Heart left ventricle (tissue), 16 donors: ENCODE results near the gene SEPTIN6. TPM values are rescaled to one million over a fixed set of nuclear protein-coding genes. Genes with fewer than 3 reads are reported as not detected.

ENCODE experiments used
- ATAC-seq, 4 donors: fragments of 200-7000 bp; cut with Tn5 transposase; one replicate each; pipeline ENCODE4 v1.9.1; 2020 to 2022; ENCODE audit warnings: moderate library complexity in 4 of 4, mild to moderate bottlenecking in 3 of 4, moderate number of reproducible peaks in 1 of 4
- DNase-seq, 5 donors: peaks; one replicate each; pipeline ENCODE4 v3.0.0-alpha.2; 2020
- H3K27ac ChIP-seq, 12 donors: fragments of 200-600 bp; sonication (generic) in 4 of 12; one replicate each; pipeline versions ENCODE4 v1.5.0 to v1.8.0; 2016 to 2022; ENCODE audit warnings: mild to moderate bottlenecking in 2 of 12
- H3K27me3 ChIP-seq, 9 donors: fragments of 200-600 bp; sonication (generic) in 2 of 9; one replicate each; pipeline versions ENCODE4 v1.5.1 to v1.8.0; 2016 to 2022; ENCODE audit warnings: mild to moderate bottlenecking in 3 of 9
- H3K36me3 ChIP-seq, 9 donors: fragments of 200-600 bp; sonication (generic) in 2 of 9; one replicate each; pipeline versions ENCODE4 v1.5.0 to v1.8.0; 2018 to 2022; ENCODE audit warnings: mild to moderate bottlenecking in 2 of 9
- H3K4me1 ChIP-seq, 12 donors: fragments of 200-600 bp; sonication (generic) in 4 of 12; one replicate each; pipeline versions ENCODE4 v1.5.0 to v1.8.0; 2016 to 2022; ENCODE audit warnings: mild to moderate bottlenecking in 3 of 12
- H3K4me3 ChIP-seq, 12 donors: fragments of 200-600 bp; sonication (generic) in 4 of 12; one replicate each; pipeline versions ENCODE4 v1.5.0 to v1.8.0; 2017 to 2022; ENCODE audit warnings: mild to moderate bottlenecking in 9 of 12, moderate library complexity in 4 of 12
- H3K9me3 ChIP-seq, 12 donors: fragments of 200-600 bp; sonication (generic) in 4 of 12; one replicate each; pipeline versions ENCODE4 v1.5.0 to v1.8.0; 2016 to 2022; ENCODE audit warnings: mild to moderate bottlenecking in 1 of 12
- POLR2A ChIP-seq, 2 donors: fragments of 450-650 bp; IDR thresholded peaks; one replicate each; pipeline ENCODE4 v1.6.1; 2017; ENCODE audit warnings: antibody characterized with exemption in 2 of 2, mild to moderate bottlenecking in 2 of 2, moderate library complexity in 2 of 2
- WGBS, 4 donors: extraction: QIAGEN DNeasy Blood & Tissue Kit in 2 of 4; methylation state at CpG; one replicate each; pipeline versions ENCODE4 v1.1.5 to v1.1.7; 2013 to 2018; 5-methylcytosine and 5-hydroxymethylcytosine counted together
- intact Hi-C, 10 donors: fragments of 100-400 bp; cut with DNase I; formaldehyde crosslinking; loops; one replicate each; pipeline versions ENCODE4 v1.11.1 to v1.14.2; 2022
- polyA plus RNA-seq, 2 donors: library from polyadenylated mRNA; stranded (reverse); fragments of 200-250 nt; gene quantifications; one replicate each; pipeline ENCODE4 v1.2.3, GENCODE V29; 2013
- total RNA-seq, 9 donors: library from RNA; depleted of rRNA in 2 of 9; stranded (reverse); fragments of >200 nt in 2 of 9; fragmentation: NEBNext Ultra II Directional in 3 of 9; extraction: Animal tissue kit (Norgen Biotek cat#: 25700) in 3 of 9; gene quantifications; one replicate each; pipeline versions ENCODE4 v1.1.0 to v1.2.4, GENCODE V29; 2016 to 2023
- TF ChIP-seq, protein P1 (sequence below), 12 donors: fragments of 200-600 bp; sonication (generic) in 4 of 12; IDR thresholded peaks; one replicate each; pipeline versions ENCODE4 v1.5.0 to v1.8.0; 2018 to 2022; ENCODE audit warnings: antibody characterized with exemption in 12 of 12, mild to moderate bottlenecking in 5 of 12
- donor health status: ischemic (EF 13 %, LVEDD 7.1; RV severe dilation, severe dysfunction).
- donor health status: healthy with polysubstance abuse.
- donor health status: DM: no; HTN: yes; CAD: no.
- donor health status: DM: no; HTN: no; CAD: no.
- donor health status: ischemic (EF 25% LVEDD 6.9; RV normal size, moderate dysfunction).
- donor health status: ischemic (EF 25% LVEDD 5.7; RV mildly dilated, moderate dysfunction).
- donor health status: healthy.
- donor health status: DM: yes; HTN: yes; CAD: no.
- donor health status: ischemic (EF 35%, LVEDD 5.7; RV mildly dilated, moderate dysfunction).
- donor health status: nonischemic (EF 11% LVEDD 7.7; RV severe dilation, severe dysfunction).
- donor health status: DM: yes; HTN: yes; CAD: no.
- donor health status: PGD.
- donor health status: ischemic (EF 29% LVEDD 5.4; RV normal size, mild dysfunction).
- donor health status: nonischemic (EF 23%, LVEDD 6.1; RV moderate dilation, normal function).

SEPTIN6 gene
- total and polyA plus RNA-seq, 11 donors, result 3.3 to 36.4 (median 9.8) TPM

DNA sequence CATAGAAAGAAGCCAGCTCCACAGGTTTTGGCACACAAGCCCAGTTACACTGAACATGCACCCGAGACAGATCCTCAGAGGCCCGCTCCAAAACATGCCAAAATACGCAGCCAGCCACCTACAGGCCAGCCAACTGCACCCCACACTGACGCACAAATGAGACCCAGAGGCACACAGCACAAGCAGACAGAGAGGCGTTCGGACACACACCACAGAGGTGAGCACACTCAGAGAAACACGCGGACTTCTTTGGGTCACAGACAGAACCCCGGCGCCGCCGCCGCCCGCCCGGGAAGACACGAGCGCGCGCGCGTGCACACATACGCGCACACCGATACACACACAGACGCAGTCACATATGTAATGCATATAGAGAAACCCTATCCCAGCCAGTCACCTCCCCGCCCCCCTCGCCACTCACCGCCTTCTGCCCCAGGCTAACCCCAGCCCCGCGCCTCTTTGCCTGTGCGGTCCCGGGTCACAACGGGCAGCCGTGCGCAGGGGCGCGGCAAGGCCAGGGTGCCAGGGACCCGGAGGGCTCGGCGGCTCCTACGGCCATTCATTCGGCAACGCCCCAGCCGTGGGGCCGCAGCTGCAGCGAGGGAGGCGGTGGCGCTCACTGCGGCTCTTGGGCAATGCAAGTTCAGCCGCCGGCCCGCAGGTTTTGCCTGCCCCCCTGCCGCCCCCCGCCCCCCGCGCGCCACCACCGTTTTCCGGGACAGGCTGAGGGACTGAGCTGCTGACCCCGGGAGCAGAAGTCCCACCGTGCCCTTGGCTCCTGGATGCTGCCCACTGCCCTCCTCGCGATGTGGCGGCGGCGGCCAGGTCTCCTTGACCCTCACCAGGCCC is 553 bp downstream of the SEPTIN6 start:
- peak; percentile 38 to 67 (median 60) for ATAC-seq
- H3K27ac ChIP-seq, result peak overlapping the region in 11 of 12 donors; percentile 32 to 83 (median 75)
- WGBS, 4 donors, result 1 to 49% (median 20%) methylated on average over 11 to 66 of the region's 66 CpGs
- DNase-seq, result peak; percentile 27 to 59 (median 45)
- H3K4me3 ChIP-seq, result peak overlapping the region; percentile 40 to 92 (median 75)
- no peak for TF ChIP-seq POLR2A (IDR thresholded peaks at IDR 0.05)
- TF ChIP-seq, protein P1, sequence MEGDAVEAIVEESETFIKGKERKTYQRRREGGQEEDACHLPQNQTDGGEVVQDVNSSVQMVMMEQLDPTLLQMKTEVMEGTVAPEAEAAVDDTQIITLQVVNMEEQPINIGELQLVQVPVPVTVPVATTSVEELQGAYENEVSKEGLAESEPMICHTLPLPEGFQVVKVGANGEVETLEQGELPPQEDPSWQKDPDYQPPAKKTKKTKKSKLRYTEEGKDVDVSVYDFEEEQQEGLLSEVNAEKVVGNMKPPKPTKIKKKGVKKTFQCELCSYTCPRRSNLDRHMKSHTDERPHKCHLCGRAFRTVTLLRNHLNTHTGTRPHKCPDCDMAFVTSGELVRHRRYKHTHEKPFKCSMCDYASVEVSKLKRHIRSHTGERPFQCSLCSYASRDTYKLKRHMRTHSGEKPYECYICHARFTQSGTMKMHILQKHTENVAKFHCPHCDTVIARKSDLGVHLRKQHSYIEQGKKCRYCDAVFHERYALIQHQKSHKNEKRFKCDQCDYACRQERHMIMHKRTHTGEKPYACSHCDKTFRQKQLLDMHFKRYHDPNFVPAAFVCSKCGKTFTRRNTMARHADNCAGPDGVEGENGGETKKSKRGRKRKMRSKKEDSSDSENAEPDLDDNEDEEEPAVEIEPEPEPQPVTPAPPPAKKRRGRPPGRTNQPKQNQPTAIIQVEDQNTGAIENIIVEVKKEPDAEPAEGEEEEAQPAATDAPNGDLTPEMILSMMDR (IDR thresholded peaks at IDR 0.05), result no peak
- no peaks in the 10 kb centered on the region for H3K27me3 ChIP-seq
- H3K4me1 ChIP-seq, result peaks cover 0 to 30% (median 0%) of the 10 kb centered on the region in 12 donors
- intact Hi-C loops, result loop anchor here in 4 of 10 donors (2.0 to 10.0 kb wide), 4 partner anchors 38 to 85 kb away; partner anchors contain the start of gene NKRF (in 1 of the 4)
- no peaks in the 10 kb centered on the region for H3K36me3 ChIP-seq
- H3K9me3 ChIP-seq, result no peaks in the 10 kb centered on the region

DNA sequence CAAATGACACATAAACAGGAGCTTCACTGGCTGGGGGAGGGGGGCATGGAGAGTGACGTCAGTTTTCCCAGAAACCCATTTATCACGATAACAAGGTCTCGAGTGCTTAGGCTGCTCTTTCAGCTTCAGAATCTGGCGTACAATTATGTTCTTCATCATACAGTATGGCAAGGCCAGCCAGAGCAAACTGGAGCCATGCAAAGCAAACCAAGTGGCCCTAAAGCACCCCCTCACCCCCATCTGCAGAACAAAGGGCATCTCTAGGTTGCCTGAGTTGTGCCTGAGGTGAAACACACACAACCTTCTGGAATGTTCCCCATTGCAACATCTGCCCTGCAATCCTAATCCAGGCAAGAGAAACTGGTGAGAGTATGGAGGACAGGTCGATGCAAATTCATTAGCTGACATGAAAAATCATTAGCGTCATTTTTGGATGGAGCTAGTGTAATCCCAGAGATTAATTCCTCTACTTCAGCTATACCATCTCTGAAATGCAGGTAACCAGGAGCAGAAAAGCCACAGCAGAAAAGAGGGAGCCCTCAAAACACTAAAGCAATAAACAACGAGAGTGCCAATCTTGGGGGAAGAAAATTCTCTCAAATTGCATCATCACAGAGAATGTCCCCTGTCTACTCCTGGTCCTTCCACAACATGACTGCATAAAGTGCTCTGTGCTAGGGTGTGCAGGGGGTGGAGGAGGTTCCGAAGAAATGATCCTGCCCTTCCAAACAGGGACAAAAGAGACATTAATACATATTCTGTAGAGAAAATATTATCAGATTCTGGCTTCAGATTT is 1.8 kb downstream of the SEPTIN6 start:
- 58 to 76% (median 70%) methylated on average over 8 of the region's 8 CpGs for WGBS, 4 donors
- intact Hi-C loops, result loop anchor here in 3 of 10 donors (5.0 to 10.0 kb wide), 3 partner anchors 66 to 84 kb away; partner anchors contain the start of gene NKRF (in 1 of the 3)
- peak overlapping the region in 5 of 12 donors; percentile 1 to 82 (median 14) for H3K27ac ChIP-seq

DNA sequence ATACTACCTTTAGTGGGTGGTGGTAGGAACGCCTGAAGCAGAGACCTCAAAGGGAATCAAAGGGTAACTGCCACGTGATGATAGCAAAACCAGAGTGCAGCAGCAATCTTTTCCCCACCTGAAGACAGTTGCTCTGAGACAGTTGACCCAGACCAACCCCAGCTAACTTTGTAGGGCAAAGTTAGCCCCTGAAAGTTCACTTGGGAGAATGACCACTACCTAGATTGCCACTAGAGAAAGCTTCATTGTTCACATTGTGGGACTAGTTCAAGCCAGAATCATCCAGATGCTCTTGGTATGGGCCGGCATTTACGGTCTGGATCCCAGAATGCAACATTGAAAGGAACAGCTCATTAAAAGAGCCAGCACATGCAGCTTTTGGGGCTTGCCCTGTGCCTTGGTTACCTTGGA is 4.1 kb downstream of the SEPTIN6 start:
- H3K9me3 ChIP-seq, result no peaks in the 10 kb centered on the region
- 83 to 91% (median 86%) methylated on average over 4 of the region's 4 CpGs for WGBS, 4 donors
- H3K36me3 ChIP-seq, result no peaks in the 10 kb centered on the region
- peaks cover 0 to 65% (median 12%) of the 10 kb centered on the region in 12 donors for H3K4me1 ChIP-seq
- DNase-seq (no peak), ATAC-seq (no peak)
- H3K27me3 ChIP-seq, result no peaks in the 10 kb centered on the region
- H3K27ac ChIP-seq, result peak overlapping the region in 2 of 12 donors; percentile 37 to 53
- H3K4me3 ChIP-seq, result no peak overlapping the region
- TF ChIP-seq POLR2A (IDR thresholded peaks at IDR 0.05), result no peak
- TF ChIP-seq, protein P1 (IDR thresholded peaks at IDR 0.05), result no peak
- intact Hi-C loops, result no loop called here

More for the DNA sequence above, 1.8 kb downstream of the SEPTIN6 start:
- TF ChIP-seq POLR2A (IDR thresholded peaks at IDR 0.05), result no peak
- TF ChIP-seq, protein P1 (IDR thresholded peaks at IDR 0.05), result no peak
- DNase-seq (peak in 1 of 5 donors; percentile 20), ATAC-seq (peak in 1 of 4 donors; percentile 4)
- H3K27me3 ChIP-seq, result no peaks in the 10 kb centered on the region
- H3K9me3 ChIP-seq, result no peaks in the 10 kb centered on the region
- peak overlapping the region in 8 of 12 donors; percentile 70 to 92 (median 76) for H3K4me3 ChIP-seq
- no peaks in the 10 kb centered on the region for H3K36me3 ChIP-seq
- peaks cover 0 to 43% (median 5%) of the 10 kb centered on the region in 12 donors for H3K4me1 ChIP-seq
